Mammary epithelial cell (primary cell): ENCODE results near the gene TVP23C.

ENCODE experiments used
- CTCF ChIP-seq, 2 donors: IDR thresholded peaks in 1 of 2; conservative IDR thresholded peaks in 1 of 2; 2 replicates each; pipeline ENCODE4 v1.5.1; 2011 to 2012; ENCODE audit warnings: inconsistent platforms in 2 of 2, low read length in 2 of 2, mild to moderate bottlenecking in 2 of 2, control low read depth in 1 of 2, low read depth in 1 of 2; ENCODE audit not compliant: insufficient read depth in 1 of 2; ENCODE audit errors: extremely low read depth in 1 of 2
- EZH2 ChIP-seq: IDR thresholded peaks from 2 replicates; pipeline ENCODE4 v1.6.1; 2012; ENCODE audit warnings: low read length, inconsistent platforms, borderline replicate concordance

- TF ChIP-seq CTCF (conservative IDR thresholded peaks at IDR 0.05 in 1 of 2, IDR thresholded peaks at IDR 0.05 in 1 of 2; ENCODE audit: extremely low read depth in 1 of 2, insufficient read depth in 1 of 2, low read depth in 1 of 2, low read length in 2 of 2) (no peak), EZH2 (no peak)
Measured at GRCh38 chr17:15498107-15498506, 65.2 kb downstream of the TVP23C start.
